Left kidney (tissue), 2 donors: ENCODE measurements around the gene GAB2. TPM values are rescaled to one million over a fixed set of nuclear protein-coding genes. Genes with fewer than 3 reads are reported as not detected.
"Not testable (repeated sequence)": the region's sequence is repeated elsewhere in the genome, so short reads cannot be mapped to it uniquely, and the experiment has no call there.

Experiments
- DNase-seq: peaks from one replicate; pipeline ENCODE4 v3.0.0-alpha.2; 2013
- polyA plus RNA-seq: library from polyadenylated mRNA; unstranded; fragments of 120-200 nt; gene quantifications from one replicate; pipeline ENCODE4 v1.2.1, GENCODE V29; 2013; ENCODE audit not compliant: insufficient read length

Gene GAB2
- polyA plus RNA-seq, 1 donor = 17.5 TPM

DNA sequence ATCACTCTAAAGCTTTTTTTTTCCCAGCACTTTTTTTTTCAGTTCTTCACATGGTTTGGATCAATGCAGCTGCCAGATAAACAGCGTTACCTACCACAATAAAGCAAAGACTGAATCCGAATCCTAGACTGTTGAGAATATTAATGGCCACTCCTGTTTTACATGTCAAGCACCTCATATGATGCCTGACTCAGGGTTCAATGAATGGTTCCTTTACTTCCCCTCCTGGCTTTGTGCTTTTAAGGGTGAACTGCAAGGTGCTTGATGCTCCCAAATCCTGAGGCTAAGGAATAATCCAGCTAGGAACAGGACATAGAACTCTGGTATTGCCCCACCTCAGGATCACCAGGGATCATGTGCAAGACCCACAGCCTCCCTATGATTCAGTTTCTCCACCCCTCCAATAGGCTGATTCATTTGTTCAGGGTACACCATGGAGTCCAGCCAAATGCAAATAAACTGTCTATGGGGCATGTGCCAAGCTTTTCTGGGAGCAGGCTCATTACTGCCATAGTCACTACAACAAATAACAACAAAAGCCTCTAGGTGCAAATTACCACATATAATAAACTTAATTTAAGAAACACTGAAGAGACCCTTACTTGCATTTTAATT, 104.3 kb downstream of the GAB2 start:
- DNase-seq = no peak

DNA sequence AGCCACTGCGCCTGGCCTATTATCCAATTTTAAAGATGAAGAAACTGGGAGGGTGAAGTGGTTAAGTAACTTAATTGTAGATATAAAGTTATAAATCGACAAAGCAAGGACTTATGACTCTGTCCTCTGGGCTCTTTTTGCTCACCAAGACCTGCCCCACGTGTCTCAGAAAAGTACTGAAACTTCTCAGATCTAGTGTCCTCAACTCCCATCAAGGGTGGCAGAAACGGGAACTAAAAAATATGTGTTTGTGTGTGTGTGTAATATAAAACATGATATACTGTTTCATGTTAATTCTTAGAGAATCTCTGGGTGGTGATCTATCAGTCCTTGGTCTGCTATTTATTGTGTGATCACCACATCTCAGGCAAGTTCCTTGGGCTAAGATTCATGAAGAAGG, 104.9 kb downstream of the GAB2 start:
- DNase-seq = no peak

DNA sequence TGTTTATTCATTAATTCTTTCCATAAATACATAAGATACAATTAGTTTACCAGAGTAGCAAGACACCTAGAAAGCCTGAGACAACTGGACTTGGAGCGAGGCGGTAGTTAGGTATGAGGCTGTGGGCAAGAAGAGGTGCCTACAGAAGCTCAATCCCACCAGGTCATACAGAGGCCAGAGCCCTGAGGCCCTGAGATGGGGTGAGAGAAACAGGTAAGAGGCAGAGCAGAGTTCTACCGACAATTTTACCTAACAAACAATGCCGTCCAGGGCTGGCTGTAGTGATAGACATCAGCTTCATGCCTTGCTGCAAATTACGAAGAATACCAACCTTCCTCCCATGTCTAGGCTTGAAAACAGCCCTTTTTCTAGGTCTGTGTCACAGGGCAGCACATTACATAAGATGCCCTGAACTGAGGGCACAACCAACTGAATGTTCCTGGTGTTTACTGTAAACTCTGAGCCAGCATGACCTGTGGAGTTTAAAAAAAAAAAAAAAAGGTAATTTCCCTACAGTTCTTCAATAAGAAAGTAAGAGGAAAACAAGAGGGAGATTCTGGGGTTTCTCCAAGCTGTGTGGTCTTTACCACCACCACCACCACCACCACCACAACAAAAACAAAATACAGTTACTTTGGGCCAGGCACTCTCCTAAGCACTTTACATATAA, 105.8 kb downstream of the GAB2 start:
- no peak for DNase-seq

DNA sequence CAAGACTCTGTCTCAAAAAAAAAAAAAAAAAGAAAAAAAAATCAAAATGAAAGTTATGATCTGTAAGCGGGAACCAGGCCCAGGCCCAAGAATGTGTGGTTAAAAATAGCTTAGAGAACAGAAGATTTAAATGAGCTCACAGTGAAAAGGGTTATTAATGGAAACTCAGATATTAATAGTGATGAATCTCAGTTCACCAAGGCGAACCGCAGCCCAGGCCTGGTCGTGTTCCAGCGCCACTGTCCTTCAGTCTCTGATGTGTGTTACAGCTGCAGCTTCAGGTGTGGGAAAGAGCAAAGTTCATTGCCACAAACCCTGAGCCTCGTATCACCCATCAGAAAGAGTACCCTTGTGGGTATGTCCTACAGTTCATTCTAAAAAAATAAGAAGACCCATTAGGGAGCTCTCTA, 107.1 kb downstream of the GAB2 start:
- DNase-seq = no peak

DNA sequence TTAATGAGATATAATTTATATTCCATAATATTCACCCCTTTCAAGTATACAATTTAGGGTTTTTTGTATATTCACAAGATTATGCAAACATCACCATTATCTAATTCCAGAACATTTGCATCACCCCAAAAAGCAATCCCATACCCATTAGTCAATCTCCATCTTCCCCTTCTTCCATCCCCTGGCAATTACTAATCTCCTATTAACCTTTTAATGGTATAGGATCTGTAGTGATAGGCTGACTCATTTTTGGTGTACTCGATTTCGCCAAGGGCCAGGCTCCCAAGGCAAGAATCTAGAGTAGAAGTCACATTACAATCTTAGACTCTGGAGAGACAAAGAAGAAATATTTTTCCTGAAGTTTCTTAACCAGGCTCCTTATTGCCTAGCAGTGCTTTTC, 113.4 kb downstream of the GAB2 start:
- DNase-seq = no peak

DNA sequence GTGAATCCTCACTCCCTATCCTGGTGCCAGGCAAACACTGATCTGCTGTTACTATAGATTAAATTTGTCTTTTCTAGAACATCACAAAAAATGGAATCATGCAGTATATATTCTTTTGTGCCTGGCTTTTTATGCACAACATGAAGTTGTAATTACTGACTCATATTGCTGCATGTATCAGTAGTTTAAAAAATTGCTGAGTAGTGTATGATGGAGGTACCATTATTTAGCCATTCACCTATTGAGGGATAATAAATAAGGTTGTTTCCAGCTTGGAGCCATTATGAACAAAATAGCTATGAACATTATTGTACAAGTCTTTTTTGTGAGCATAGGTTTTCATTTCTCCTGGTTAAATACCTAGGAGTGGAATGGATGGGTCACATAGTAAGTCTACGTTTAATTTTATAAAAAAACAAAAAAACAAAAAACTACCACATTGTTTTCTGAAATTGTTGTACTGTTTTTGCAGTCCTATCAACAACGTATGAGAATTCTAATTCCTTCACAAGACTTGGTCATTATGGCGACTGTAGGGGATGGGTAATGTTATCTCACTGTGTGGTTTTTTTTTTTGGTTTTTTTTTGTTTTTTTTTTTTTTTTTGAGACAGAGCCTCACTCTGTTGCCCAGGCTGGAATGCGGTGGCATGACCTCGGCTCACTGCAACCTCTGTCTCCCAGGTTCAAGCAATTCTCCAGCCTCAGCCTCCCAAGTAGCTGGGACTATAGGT, 117.3 kb downstream of the GAB2 start:
- DNase-seq = no peak

DNA sequence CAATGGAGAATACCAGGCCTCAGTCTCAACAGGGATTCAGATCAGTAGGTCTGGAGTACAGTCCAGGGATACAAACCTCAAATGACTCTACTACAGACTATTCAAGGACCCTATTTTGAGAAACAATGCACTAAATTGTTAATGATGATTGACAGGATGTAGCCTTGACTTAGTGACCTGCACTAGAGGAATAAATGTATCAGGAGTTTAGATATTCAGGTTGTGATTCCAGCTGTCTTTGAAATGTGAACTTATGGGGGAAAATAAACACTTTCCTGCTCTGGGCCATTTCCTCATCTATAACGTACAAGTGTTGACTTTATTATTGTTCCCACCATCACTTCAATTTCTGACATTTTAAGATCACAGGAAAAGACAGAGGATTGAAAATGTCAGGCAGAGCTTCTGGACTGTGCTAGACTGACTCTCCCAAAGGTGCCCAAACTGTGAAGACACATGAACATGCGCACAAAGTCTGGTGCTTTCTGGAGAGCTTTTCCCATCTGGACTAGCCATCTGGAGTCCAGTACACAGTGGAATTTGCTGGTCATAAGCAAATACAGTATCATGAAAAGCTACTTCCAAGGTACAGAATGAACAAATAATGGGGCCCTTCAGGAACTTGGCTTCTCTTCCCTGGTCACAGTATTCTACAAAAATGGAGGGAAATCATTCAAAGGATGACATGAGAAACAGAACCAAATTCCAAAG, 118.5 kb downstream of the GAB2 start:
- DNase-seq = no peak

DNA sequence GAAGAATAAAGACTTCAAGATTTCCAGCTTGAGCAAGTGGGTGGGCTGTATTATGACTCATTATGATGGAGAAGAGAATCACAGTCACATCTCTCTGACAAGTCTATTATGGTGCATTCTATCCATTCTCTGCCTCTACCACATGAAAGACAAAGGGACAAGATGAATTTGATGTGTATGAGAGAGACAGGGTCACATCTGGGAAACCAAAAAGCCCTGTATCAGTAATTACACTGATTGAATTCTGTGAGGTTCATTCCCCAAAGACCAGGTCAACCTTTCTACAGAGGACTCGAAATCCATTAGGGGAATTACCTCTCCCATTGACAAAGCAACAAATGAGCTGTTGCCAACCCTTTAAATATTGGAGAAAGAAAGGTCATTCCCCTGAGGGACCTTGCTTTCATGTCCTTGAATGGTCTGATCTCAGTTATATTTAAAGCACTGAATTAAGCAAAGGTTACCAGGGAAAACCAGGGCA, 119.3 kb downstream of the GAB2 start:
- DNase-seq = no peak

DNA sequence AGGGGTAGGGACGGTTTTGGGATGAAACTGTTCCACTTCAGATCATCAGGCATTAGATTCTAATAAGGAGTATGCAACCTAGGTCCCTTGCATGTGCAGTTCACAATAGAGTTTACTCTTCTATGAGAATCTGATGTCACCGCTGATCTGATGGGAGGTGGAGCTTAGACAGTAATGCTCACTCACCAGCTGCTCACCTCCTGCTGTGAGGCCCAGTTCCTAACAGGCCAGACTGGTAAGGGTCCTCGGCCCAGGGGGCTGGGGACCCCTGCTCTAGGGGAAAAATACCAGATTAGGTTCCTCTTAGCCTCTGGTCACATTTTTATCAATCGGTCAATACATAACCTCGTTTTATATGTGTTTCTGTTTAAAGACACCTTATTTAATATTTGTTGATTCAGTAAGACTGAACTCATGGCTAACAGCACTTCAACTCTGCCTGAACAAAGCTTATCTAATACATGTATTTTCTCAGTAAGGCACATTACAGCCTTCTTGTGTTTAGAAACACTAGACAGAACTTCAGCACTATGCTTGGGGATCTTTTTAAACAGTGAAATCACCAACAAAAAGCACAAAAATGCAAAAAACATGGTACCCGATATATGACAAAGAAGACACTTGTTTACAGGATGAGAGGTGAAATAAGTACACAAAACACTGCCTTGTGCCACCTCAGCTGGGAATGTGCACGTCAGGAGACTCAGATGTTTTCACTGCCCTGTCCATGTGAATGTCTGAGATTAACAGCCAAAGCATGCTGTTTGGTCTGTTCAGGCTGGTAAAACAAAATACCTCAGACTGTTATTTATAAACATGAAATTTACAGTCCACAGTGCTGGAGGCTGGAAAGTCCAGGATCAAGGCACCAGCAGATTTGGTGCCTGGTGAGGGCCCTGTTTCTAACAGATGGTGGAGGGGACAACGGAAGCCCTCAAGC, 121.4 kb downstream of the GAB2 start:
- DNase-seq = no peak

DNA sequence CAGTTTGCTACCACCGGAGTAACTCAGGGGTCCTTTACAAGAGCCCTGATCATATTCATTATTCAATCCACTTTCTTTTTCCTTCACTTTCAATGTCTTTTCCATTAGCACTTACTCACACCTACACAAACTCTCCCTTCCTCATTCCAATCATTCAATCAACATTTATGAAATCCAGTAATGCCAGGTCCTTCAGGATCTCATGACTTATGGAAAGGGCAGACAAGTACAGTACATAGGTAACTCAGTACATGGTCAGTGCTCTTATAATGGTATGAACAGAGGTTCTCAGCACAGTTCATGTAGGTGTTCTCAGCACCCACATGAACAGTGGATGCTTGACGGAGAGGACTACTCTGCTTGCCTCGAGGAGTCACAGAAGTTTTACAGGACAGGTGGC, 122.3 kb downstream of the GAB2 start:
- DNase-seq = no peak

DNA sequence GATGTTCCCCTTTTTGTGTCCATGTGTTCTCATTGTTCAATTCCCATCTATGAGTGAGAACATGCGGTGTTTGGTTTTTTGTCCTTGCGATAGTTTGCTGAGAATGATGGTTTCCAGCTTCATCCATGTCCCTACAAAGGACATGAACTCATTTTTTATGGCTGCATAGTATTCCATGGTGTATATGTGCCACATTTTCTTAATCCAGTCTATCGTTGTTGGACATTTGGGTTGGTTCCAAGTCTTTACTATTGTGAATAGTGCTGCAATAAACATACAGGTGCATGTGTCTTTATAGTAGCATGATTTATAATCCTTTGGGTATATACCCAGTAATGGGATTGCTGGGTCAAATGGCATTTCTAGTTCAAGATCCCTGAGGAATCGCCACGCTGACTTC, 123.5 kb downstream of the GAB2 start:
- DNase-seq = not testable (repeated sequence)

DNA sequence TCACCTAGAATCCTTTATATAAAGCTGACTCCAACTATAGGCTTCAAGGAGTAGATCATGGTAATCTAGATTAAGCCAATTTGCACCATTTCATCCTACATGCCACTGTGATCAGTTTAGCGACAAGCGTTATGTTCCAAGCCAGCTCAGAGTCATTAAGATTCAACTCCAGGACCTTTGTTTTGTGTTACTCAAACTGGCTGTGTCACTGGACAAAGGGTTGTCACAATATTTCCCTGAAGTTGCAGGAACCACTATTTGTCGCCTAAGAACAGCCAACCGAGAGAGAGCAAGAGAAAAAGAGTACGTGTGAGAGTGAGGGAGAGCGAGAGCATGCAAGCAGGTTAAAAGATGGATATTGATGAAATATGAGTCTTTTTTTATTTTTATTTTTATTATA, 124.1 kb downstream of the GAB2 start:
- DNase-seq = no peak

DNA sequence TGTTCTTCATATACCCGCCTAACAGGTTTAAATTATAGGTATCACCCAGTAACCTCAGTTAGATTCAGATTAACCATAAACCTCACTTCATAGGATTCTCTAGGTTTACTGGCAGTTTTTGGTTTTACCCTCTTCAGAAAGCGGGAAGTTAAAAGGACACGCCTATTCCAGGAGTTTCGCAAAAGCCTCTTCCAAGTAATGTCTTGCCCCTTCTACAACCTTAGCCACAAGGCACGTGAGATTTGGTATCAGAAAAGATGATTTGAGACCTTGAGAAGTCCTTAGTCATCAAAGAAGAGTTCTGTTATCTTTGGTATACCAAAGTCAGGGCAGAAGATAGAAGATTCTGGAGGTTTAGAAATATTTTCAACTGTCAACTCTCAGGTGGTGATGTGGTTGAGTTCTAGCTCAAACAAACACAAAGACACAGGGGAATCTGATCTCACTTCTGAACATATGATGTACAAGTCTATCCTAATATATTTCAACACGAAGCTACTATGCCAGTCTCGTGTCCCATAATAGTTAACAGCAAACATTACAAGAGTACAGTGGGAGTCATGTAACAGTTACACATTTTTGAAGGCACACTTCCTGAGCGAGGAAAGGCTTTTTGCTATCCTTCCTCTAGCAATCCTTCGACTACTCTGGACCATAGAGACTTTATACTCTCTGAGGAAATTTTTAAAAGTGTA, 125.4 kb downstream of the GAB2 start:
- no peak for DNase-seq

DNA sequence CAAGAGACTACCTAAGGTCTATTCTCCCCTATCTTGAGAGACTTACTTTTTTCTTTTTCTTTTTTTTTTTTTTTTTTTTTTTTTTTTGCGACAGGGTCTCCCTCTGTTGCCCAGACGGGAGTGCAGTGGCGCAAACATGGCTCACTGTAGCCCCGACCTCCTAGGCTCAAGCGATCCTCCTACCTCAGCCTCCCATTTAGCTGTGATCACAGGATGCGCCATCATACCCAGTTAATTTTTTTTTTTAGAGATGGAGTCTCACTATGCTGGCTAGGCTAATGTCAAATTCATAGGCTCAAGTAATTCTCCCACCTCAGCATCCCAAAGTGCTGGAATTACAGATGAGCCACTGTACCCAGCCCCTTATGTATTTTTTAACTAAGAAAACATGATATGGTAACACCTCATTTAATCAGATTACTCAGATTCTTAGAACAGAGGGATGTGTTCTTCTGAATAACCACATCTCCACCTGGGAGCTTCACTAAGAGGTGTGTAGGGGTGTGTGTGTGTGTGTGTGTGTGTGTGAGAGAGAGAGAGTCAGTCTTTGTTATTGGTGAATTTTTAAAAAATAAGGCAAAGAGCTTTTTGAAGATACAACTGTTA, 126.0 kb downstream of the GAB2 start:
- no peak for DNase-seq

DNA sequence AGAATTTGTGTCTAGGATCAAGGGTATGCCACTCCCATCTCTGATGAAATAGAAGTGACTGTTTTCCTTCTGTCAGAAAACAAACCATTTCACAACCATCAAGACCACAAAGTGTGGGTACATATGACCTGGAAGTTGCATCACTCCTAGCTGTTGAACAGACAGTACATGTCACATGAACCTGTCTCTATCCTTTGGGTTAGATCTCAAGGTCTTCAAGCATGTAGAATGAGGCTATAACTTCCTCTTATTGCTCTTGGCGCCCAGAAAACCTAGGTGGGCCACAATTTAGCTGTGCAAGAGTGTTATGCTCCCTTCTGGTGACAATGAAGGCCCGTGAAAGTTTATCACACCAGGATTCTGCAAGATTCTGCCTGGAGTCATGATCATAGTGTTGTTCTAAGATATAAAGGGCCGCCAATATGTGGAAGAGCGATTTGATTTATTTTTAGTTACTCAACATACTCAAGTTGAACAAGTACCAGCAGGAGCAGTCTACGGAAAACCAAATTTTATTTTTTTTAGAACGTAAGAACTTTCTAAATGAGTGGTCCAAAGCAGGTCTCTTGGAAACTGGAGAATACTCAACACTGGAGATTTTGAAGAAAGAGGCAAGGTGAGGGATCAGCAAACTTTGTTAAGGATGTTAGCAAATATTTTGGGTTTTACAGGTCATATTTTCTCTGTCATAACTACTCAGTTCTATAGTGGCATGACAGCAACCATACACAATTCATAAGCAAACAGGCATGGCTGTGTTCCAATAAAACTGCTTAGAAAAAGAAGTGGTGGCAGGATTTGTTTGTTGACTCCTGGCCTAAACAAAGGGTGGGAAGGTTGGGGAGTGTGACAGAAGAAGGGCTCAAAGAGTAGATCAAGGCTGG, 127.1 kb downstream of the GAB2 start:
- DNase-seq = no peak

DNA sequence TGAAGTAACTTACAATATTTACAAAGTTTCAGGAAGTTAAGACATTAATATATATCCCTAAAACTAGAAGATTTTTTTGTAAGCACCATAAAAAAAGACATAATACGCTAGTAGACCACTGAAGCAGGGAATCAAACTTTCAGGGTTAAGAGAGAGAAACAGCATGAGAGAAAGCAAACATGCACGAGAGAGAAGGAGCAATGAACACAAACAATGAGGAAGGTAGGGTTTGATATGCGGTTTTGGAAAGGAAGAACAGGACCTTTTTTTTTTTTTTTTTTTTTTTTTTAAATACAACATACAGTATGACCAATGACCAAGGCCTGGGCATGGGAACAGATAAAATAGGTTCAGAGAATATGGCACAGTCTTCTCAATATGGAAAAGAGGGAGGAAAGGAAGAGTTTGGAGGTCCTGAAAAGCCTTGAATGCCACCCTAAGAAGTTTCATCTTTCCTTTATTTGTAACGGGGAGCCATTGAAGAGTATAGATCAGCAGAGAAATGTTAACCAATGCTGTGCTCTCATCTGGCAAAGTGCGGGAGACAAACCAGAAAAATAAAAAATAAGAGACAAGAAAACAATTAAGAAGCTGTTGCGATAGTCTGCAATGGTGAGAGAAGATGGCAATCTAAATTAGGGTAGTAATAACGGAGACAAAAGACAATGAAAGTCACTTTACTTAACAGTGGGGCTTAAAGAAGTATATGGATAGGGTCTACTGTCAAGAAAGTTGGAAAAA, 127.9 kb downstream of the GAB2 start:
- no peak for DNase-seq

DNA sequence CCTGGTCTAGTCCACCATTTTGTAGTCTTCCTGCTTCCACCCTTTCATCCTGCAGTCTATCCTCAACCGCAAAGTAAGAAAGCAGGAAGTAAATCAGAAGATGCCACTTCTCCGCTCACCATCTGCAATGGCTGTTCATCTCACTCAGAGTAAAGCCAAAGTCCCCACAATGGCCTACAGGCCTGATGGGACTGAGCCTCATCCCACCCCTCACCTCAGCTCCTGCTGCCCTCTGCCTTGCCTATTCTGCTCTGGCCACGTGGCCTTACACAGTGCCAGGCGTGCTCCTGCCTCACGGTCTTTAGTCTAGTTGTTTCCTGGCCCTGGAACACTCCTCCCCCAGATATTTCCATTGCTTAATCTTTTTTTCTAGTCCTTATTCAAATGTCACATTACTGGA, 133.4 kb downstream of the GAB2 start:
- no peak for DNase-seq

DNA sequence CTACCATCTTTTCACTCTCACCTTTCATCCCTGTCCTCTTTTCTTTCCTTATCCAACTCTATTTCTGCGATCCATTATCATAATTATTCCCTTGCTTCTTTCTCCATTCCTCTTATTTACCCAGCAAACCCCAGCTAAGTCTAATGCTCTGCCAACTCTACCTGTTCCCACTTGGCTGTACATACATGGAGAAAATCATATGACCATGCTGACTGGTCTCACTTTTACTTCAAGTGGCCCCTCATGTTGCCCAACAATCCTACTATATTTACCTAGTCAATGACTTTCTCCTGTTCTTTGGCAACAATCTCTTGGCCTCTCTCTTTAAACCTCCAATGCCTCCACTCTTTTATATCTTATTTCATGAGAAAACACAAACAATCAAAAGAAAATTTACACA, 134.8 kb downstream of the GAB2 start:
- DNase-seq = no peak

DNA sequence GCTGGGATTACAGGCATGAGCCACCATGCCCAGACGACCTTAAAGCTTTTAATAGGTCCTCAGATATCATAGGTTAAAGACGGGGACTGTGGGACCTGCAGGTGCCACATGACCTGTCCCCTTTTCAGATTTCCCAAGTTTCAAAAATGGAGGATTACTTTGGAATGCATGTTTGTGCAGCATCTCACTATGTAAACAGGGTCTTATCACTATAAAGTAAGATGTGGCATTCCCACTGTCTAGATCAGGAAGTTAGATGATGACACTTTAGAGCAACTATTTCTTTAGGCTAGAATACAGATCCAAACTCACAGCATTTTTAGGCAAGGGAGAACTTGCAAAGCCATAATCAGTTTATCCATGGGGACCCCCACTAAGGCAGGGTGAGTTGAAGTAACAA, 136.1 kb downstream of the GAB2 start:
- no peak for DNase-seq
